GM18519 (cell line): ENCODE measurements around the gene ACYP1.
"Not testable (repeated sequence)": the region's sequence is repeated elsewhere in the genome, so short reads cannot be mapped to it uniquely, and the experiment has no call there.

Source experiments
- ATAC-seq: cut with Tn5 transposase; IDR thresholded peaks from one replicate; pipeline ENCODE4 v1.9.1; 2021; ENCODE audit warnings: mild to moderate bottlenecking, moderate library complexity; ENCODE audit not compliant: unreplicated experiment, low FRiP score

ACYP1 gene

DNA sequence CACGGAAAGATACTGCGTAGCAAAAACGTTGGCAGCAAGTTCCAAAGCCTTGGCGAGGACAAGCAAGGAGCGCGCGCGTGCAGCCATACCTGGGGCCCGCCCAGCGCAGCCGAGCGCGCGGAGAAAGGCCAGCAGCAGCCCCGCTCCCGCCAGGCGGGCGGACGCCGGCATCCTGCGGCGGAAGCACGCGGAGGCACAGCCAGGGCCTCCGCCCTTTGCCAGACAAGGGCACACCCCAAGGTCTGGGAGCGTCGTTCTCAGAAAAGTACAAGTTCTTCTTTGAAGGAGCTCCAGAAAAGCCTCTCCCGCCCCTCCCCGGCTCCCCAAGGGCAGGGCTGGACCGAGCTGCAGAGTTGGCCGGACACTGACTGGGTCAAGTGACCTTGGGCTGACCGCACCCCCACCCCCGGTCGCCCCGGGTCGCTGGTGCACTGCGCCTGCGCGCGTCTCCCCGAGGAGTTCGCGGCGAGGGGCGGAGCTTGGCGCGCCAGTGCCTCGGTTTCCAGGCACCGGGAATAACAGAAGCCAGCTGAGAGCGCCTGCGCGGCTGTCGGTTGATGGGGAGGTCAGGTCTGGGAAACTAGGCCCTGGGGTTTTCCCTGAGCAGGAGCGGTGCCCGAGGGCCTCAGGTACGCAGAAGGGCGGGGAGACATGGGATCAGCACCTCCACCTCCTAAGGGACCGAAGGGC lies 5.4 kb upstream of the ACYP1 start, which contains the start of gene ZC2HC1C:
Gene ZC2HC1C, plus strand, starts transcription at position 521 of the 690 bp plus-strand sequence. CDS start 933 bp downstream, outside the sequence.
- ATAC-seq = no peak

DNA sequence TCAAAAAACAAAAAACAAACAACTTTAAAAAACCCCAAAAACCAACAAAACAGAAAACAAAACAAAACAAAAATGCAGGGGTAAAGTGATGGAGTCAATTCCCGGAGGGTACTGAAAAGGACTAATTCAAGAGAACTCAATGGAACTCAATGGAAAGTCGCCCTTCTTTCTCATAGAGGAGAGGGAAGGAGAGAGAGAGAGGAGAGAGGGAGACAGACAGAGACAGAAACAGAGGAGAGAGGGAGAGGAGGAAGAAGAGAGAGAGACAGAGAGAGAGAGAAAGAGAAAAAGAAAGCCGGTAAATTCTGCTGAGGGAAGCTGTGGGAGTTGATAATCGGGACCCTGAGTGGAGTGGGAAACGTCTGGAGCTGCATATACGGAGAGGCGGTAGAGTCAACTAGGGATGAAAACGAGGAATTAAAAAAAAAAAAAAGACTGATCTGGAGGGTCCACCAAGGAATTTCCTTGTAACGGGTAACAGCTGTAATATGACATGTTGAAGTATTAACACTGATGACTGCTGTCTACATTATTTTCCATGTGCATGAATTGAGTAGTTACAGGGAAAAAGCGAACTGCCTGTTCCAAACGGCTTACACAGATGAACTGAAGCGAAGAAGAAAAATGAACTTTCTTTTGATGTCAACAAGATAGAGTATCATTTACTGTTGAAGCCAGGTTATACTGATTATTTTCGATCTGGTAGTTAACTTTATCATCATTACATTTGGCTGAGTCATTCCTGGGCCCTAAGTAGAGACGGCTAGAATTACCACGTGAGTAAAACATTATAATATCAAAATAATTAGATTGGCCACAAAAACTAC lies 4.7 kb upstream of the ACYP1 start:
- ATAC-seq = no peak

DNA sequence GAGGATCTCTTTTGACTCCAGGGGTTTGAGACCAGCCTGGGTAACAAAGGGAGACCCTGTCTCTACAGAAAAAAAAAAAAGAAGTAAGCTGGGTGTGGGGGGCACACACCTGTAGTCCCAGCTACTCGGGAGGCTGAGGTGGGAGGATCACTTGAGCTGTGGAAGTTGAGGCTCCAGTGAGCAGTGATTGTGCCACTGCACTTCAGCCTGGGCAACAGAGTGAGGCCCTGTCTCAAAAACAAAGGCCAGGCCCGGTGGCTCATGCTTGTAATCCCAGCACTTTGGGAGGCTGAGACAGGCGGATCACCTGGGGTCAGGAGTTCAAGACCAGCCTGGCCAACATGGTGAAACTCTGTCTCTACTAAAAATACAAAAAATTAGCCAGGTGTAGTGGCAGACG lies 3.9 kb upstream of the ACYP1 start:
- not testable (repeated sequence) for ATAC-seq

DNA sequence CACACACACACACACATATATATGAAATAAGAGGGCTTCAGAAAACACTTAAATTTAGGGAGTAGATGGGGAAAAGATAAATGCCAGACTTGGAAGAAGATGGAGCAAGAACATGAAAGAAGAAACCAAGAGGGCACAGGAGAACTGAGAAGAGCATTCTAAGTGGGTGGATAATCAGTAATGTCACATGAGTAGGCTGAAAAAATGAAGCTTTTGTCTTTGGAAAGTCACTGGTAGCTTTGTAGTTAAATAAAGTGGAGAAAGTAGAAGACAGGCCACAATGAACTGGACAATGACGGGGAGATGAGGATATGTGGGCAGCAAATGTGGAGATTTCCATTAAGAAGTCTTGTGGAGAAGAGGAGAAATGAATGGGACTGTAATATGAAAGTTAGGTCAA lies 3.4 kb upstream of the ACYP1 start:
- ATAC-seq = no peak

DNA sequence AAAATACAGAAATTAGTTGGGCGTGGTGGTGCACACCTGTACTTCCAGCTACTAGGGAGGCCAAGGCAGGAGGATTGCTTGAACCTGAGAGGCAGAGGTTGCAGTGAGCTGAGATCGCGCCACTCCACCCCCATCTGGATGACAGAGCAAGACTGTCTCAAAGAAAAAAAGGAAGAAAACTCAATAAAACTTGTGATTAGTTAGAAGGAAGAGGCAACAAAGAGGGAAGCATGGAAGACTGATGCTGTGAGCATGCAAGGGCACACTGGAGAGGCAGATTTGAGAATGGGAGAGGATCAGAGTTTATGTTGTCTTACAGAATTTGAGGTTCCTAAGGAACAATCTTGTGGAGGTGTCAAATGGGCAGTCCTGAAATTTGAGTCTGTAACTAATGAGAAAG lies 2.9 kb upstream of the ACYP1 start:
- ATAC-seq = no peak

DNA sequence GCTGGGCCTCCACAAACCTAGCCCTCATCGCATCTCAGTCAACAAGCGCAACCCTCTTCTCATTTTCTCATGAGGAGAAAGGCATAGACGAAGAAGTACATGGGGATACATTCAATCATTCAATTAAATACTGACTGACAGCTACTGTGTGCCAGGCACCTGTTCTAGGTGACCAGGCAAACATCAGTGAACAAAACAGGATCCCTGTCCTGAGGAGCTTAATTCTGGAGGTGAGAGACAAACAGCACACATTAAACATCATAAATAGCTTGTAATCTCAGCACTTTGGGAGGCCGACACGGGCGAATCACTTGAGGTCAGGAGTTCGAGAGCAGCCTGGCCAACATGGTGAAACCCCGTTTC lies 362 bp upstream of the ACYP1 start:
- ATAC-seq = peak; percentile 15

DNA sequence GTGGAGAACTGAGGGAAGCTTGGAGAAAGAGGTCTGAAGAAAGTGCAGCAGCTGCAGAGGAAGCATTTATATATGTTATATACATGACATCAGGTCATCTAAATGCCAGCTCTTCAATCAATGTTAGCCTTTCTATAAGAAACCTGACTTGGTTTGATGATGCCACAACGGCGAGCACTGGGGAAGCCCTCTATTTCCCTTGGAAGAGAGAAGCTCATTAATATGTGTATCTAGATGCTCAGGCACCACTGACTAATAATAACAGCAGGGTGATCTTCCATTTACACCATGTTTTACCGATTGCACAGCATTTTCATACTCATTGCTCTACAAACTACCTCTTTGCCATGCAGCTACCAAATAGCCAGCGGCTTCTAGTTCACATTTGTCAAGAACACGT lies 811 bp downstream of the ACYP1 start:
- no peak for ATAC-seq

DNA sequence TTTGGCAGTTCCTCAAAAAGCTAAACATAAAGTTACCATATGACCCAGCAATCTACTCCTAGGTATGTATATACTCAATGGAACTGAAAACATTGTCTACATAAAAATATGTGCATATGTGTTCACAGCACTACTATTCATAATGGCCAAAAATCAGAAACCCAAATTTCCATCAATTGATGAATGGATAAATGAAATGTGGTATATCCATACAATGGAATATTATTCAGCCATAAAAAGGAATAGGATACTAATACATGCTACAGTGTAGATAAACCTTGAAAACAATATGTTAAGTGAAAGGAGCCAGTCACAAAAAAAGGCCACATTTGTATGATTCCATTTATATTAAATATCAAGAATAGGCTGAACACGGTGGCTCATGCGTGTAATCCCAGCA lies 3.4 kb downstream of the ACYP1 start:
- ATAC-seq = no peak

DNA sequence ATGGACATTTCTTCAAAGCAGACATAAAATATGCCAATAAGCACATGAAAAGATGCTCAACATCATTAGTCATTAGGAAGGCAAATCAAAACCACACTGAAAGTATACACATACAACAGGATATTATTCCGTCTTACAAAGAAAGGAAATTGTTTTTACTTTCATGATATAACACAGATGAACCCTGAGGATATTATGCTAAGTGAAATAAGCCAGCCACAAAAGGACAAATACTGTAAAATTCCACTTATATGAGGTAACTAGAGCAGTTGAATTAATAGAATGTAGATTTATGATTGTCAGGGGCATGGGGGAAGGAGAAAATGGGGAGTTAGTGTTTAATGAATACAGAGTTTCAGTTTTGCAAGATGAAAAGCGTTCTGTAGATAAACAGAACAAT lies 4.2 kb downstream of the ACYP1 start:
- no peak for ATAC-seq

DNA sequence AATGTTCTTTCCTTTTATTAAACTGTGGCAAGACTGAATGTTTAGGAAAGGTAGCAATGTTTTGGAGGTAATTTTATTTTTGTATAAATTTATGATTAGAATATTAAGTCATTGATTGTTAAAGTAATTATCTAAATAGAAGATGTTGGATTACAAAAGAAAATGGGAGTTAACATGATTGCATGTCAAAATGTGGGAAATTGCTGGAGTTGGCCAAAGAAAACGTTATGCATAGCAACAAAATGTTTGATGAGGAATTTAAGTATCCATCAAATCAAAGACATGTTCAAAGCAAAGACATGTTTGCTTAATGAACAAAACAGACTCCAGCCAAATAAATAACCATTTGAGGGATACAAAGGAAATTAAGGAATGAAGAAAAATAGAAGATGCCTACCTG lies 9.4 kb downstream of the ACYP1 start:
- ATAC-seq = no peak

DNA sequence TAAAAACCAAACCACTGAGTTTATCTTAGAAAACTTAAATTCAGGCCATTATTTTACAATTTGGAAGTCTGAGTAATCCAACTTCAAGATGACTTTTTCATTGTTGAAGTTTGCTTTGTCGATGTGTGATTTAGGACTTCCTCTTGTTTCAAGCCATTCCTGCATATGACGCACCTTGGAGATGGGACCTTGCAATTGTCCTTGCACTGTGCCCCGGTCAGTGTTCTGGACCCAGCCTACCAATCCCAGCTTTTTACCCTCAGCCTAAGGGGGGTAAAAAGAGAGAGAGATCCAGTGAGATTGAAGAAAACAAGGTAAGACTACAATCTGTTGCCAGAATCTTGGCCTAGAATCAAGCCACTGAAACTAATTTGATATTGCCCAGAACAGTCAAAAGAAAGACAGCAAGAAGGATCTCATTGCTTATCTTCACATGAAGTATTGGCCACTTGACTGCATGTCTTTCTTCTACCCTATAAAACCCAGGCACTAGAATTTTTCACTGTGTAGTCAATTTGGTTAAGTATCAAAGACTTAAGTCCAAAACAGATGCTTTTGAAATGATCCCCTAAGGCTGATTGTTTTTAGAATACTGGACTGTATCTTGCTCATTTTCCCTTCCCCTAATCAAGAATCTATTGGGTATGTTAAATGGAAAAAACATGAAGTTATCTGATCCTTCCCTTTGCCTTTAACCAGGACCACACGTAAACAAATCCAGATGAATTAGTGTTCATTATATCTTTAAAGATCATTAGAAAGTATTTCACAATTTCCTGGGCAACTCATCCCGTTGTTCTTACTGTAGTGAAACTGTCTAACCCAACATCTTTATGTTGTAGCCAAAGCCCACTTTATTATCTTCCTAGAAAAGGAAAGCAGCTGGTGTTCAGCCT lies 10.2 kb downstream of the ACYP1 start:
- ATAC-seq = no peak

DNA sequence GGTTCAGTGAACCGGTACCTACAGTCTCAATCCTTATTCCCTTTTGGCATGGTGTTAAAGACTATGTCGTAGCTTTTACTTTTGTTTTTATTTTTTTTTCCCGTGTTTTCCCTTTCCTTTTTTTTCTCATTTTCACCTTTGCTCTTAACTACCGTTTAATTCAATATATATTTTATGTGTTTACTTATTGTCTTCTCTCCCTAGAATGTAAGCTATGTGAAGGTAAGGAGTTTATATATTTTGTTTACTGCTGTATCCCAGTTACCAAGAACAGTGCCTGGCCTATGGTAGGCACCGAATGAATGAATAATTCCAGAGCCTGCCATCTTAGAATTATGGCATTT lies 12.3 kb downstream of the ACYP1 start:
- ATAC-seq = no peak

DNA sequence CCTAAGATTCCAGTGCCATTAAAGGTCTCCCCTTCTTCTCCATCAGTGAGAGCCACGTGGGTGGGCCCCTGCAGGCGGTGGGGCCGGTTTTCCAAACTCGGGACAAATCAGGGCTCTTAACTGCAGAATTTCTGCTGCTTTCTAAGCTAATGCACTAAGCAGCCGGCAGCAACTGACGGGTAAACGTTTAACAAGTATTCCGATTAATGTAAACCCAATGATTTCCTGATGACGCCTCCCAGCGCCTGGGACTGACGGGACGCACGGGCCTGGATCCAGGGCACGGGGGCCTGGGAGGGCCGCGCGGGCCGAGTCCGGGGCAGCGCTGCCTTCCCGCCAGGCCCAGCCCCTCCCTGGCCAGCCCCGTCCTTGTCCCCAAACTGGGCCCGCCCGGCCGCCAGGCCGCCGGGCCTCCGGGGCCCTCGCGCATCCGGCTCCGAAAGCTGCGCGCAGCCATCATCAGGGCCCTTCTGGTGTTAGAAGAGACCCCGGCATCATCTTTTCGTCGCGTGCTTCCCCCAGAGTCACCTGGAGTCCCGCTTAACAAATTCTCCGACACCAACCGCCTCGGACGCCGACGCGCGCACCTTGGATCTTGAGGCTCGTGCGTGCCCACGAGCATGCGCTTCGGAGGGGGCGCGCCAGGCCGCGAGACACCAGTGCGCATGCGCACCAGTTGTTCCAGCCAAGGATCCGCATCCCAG lies 12.8 kb downstream of the ACYP1 start, which contains the start of gene MLH3:
Gene MLH3, minus strand, starts transcription at position 616 of the 704 bp plus-strand sequence. CDS start 1,812 bp downstream, outside the sequence.
- no peak for ATAC-seq

DNA sequence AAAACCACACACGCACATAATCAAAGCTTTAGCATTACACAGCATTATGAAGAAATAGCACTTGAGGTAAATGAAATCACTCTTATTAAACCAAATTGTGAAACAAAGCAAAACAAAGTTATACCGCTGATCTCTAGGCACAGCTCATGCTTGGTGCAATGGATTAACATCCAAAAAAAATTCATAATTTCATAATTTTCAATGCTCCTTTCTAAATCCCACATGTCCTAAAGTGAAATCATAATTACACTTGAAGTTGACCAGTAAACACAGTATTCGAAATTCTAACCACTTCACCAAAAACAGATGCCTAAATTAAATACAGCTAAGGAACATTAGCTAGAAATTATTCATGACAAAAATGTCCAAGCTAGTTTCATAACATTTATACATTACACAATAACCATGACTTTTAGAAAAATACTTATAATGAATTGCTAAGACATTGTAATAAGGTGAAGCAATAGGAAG lies 14.1 kb downstream of the ACYP1 start:
- ATAC-seq = no peak

DNA sequence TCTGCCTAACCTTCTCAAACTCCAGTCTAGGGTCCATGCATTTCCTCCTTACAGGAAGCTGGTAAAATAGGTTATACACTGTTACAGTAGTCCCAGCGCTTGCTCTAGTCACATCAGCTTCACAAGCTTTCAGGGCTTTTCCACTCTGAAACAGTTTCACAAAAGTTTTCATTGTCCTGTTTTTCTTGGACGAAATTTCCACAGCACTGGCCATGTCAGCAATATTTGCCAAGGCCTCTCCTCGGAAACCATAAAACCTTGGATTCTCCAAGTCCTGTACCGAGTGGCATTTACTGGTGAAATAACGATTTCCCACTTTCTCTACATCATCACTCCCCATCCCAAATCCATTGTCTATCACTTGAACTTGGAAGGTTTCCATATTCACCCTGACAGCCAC lies 14.7 kb downstream of the ACYP1 start:
- no peak for ATAC-seq

DNA sequence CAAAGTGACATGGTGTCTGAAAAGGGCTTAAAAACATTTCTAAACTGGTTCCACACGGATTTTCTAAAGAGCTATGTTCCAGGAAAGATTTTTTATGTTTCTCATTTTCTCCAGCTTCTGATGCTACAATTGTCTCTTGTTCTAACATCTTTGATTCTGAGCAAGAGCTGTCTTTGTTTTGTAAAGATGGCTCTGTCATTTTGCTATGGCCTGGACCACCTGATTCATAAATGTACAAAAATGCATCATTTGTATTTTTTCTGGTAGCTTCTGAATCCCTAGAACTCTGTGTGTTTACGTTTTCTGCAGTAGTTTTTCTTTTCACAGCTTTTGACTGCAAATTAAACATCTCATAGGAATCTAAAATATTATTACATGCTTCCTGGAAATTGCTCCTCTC lies 15.7 kb downstream of the ACYP1 start:
- no peak for ATAC-seq

DNA sequence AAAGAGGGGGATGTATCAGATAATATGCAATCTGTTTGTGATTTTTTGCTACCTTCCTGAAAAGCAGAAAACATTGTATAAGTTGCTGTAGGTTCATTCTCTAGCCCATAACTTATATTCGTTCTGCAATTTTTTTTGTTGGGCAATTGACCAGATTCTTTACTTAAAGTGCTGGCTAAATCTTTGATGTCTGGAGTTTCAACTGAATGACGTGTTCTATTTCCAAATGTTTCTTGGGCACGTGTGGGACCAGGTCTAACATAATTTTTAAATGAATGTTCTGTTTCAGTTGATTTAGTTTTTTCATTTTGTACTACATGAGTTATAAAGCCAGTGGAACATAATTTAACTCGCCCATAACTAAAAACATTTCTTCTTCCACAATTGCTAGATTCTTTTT lies 16.3 kb downstream of the ACYP1 start:
- ATAC-seq = no peak

DNA sequence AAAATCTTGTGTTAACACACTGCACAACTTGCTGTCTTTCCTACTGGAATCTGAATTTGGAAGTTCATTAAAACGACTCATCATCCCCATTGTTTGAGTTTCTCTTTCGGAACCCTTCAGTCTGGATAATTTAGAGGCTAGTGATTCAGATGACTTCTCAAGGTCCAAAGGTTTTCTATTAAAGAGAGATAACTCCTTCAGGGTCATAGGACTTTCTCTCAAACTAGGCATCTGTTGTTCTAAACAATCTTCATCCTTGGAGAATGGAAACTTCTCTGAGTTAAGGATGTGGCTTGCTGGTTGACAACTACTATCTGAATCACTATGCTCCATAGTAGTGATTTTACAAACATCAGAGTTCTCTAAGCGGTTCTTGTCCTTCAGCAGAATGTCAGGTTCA lies 16.9 kb downstream of the ACYP1 start:
- ATAC-seq = no peak

DNA sequence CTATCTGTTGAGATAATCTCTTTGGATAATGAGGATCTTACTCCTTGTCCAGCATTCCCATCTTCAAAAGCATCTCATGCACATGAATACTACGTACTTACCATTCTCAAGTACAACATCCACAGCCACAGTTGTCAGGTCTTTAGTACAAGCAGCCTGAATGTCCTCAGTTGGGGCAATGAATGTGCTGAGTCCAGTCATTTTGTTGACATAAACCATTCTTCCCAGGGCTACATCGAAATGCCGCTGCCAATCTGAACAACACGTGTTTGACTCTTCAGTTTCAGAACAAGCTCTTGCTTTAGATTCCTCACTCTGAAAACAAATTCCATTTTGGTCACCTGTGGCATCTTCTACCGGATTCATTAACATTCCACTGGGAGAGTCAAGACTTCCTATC lies 17.5 kb downstream of the ACYP1 start:
- no peak for ATAC-seq

DNA sequence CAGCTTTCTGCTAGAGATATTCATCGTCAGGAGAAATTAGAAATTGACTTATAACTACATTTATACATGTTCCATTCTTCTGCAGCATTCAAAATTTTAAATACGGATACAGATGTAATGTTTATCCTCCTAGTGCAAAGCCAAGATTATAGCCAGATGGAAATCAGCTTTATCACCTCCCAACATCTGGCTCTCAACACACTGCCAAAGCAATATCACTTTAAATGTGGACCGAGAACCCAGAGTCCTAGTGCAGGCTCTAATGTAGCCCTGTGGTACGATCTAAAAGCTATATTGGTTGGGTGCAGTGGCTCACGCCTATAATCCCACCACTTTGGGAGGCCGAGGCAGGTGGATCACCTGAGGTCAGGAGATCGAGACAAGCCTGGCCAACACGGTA lies 19.1 kb downstream of the ACYP1 start:
- no peak for ATAC-seq
